SK-N-SH treated with all-trans-retinoic acid at 6 μM for 48 hours (cell line): ENCODE results near the gene CDK18.
"Not testable (repeated sequence)": the region's sequence is repeated elsewhere in the genome, so short reads cannot be mapped to it uniquely, and the experiment has no call there.

Experiments
- ATAC-seq: fragments of 200-7000 bp; cut with Tn5 transposase; 3 replicates; pipeline ENCODE4 v1.9.1; 2020; ENCODE audit warnings: mild to moderate bottlenecking, moderate library complexity
- ARNTL ChIP-seq: fragments of 450-650 bp; formaldehyde crosslinking; IDR thresholded peaks from 2 replicates; pipeline ENCODE4 v1.5.0; 2020; ENCODE audit warnings: low read depth, mild to moderate bottlenecking, moderate library complexity, borderline replicate concordance
- CREB5 ChIP-seq: fragments of 250-450 bp; sonication (Bioruptor Pico); IDR thresholded peaks from 2 replicates; pipeline ENCODE4 v1.5.1; 2020; ENCODE audit warnings: low read depth, mild to moderate bottlenecking, moderate library complexity
- CSDC2 ChIP-seq: fragments of 250-450 bp; sonication (Bioruptor Pico); IDR thresholded peaks from 2 replicates; pipeline ENCODE4 v1.5.0; 2020; ENCODE audit warnings: mild to moderate bottlenecking, moderate library complexity
- ESRRG ChIP-seq: fragments of 250-450 bp; sonication (Bioruptor Pico); IDR thresholded peaks from 2 replicates; pipeline ENCODE4 v1.6.1; 2021; ENCODE audit warnings: mild to moderate bottlenecking
- GLIS3 ChIP-seq: fragments of 250-450 bp; sonication (Bioruptor Pico); IDR thresholded peaks from 2 replicates; pipeline ENCODE4 v1.5.0; 2020; ENCODE audit warnings: mild to moderate bottlenecking, moderate library complexity
- ISL1 ChIP-seq: fragments of 250-450 bp; sonication (Bioruptor Pico); IDR thresholded peaks from 2 replicates; pipeline ENCODE4 v2.1.2; 2022; ENCODE audit warnings: mild to moderate bottlenecking, moderate library complexity
- OSR1 ChIP-seq: fragments of 250-450 bp; sonication (Bioruptor Pico); IDR thresholded peaks from 2 replicates; pipeline ENCODE4 v1.8.0; 2022; ENCODE audit warnings: moderate library complexity, mild to moderate bottlenecking, inconsistent platforms
- PPARA ChIP-seq: fragments of 250-450 bp; sonication (Bioruptor Pico); IDR thresholded peaks from 2 replicates; pipeline ENCODE4 v1.5.0; 2020; ENCODE audit warnings: mild to moderate bottlenecking, borderline replicate concordance
- RARB ChIP-seq: fragments of 250-450 bp; sonication (Bioruptor Pico); IDR thresholded peaks from 2 replicates; pipeline ENCODE4 v1.8.0; 2021; ENCODE audit warnings: mild to moderate bottlenecking, moderate library complexity
- SNAI2 ChIP-seq: fragments of 250-450 bp; sonication (Bioruptor Pico); IDR thresholded peaks from 2 replicates; pipeline ENCODE4 v1.5.0; 2020; ENCODE audit warnings: mild to moderate bottlenecking, moderate library complexity
- TCF4 ChIP-seq: fragments of 250-450 bp; sonication (Bioruptor Pico); IDR thresholded peaks from 2 replicates; pipeline ENCODE4 v1.8.0; 2021; ENCODE audit warnings: mild to moderate bottlenecking, moderate library complexity, borderline replicate concordance
- TOX ChIP-seq: fragments of 250-450 bp; sonication (Bioruptor Pico); IDR thresholded peaks from 2 replicates; pipeline ENCODE4 v1.8.0; 2021; ENCODE audit warnings: mild to moderate bottlenecking, moderate library complexity, borderline replicate concordance
- TSHZ2 ChIP-seq: fragments of 250-450 bp; sonication (Bioruptor Pico); IDR thresholded peaks from 2 replicates; pipeline ENCODE4 v1.5.0; 2020; ENCODE audit warnings: mild to moderate bottlenecking, moderate library complexity
- ZC3H10 ChIP-seq: fragments of 250-450 bp; sonication (Bioruptor Pico); IDR thresholded peaks from 2 replicates; pipeline ENCODE4 v1.5.1; 2021; ENCODE audit warnings: mild to moderate bottlenecking, moderate library complexity
- ZFP3 ChIP-seq: fragments of 250-450 bp; sonication (Bioruptor Pico); IDR thresholded peaks from 2 replicates; pipeline ENCODE4 v1.5.0; 2020; ENCODE audit warnings: mild to moderate bottlenecking, moderate library complexity
- ZFP30 ChIP-seq: fragments of 450-650 bp; formaldehyde crosslinking; IDR thresholded peaks from 2 replicates; pipeline ENCODE4 v1.5.0; 2022; ENCODE audit warnings: mild to moderate bottlenecking, moderate library complexity
- ZNF565 ChIP-seq: fragments of 450-650 bp; formaldehyde crosslinking; conservative IDR thresholded peaks from 2 replicates; pipeline ENCODE4 v1.5.0; 2020; ENCODE audit warnings: low read depth, mild to moderate bottlenecking, moderate library complexity
- ZNF70 ChIP-seq: fragments of 450-650 bp; formaldehyde crosslinking; IDR thresholded peaks from 2 replicates; pipeline ENCODE4 v1.5.0; 2020; ENCODE audit warnings: mild to moderate bottlenecking, moderate library complexity
- ZNF8 ChIP-seq: fragments of 450-650 bp; formaldehyde crosslinking; IDR thresholded peaks from 2 replicates; pipeline ENCODE4 v1.5.0; 2020; ENCODE audit warnings: mild to moderate bottlenecking, moderate library complexity
- TF ChIP-seq, protein P1 (sequence below): fragments of 250-450 bp; sonication (Bioruptor Pico); IDR thresholded peaks from 2 replicates; pipeline ENCODE4 v1.5.1; 2021; ENCODE audit warnings: mild to moderate bottlenecking, moderate library complexity

The CDK18 gene

GRCh38 chr1:205477121-205477758 lies 27.2 kb upstream of the CDK18 start:
- TF ChIP-seq ISL1 (CRISPR knock-in tag) (no peak), SNAI2 (no peak), TSHZ2 (no peak), TOX (CRISPR knock-in tag) (no peak), ZC3H10 (CRISPR knock-in tag) (no peak), ZFP30 (CRISPR knock-in tag) (no peak), ARNTL (CRISPR knock-in tag) (no peak)
- peak; percentile 19 for ATAC-seq

- peak; percentile 87 for ATAC-seq
Measured at GRCh38 chr1:205477759-205478247, 26.7 kb upstream of the CDK18 start.

DNA sequence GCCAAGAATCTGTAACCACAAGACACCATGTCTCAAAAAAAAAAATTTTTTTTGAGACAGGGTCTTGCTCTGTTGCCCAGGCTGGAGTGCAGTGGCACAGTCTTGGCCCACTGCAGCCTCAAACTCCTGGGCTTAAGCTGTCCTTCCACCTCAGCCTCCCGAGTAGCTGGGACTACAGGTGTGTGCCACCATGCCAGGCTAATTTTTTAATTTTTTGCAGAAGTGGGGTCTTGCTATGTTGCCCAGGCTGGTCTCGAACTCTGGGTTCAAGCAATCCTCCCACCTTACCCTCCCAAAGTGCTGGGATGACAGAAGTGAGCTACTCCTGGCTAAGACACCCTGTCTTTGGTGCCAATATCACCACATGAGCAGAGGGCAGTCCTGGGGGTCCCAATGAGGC lies 25.5 kb upstream of the CDK18 start:
- not testable (repeated sequence) for ATAC-seq

More at GRCh38 chr1:205477759-205478247, 26.7 kb upstream of the CDK18 start:
- 0 out of 2 replicates have a peak, but pooled peaks have one; percentile 23 for TF ChIP-seq CREB5 (CRISPR knock-in tag)
- TF ChIP-seq, protein P1, sequence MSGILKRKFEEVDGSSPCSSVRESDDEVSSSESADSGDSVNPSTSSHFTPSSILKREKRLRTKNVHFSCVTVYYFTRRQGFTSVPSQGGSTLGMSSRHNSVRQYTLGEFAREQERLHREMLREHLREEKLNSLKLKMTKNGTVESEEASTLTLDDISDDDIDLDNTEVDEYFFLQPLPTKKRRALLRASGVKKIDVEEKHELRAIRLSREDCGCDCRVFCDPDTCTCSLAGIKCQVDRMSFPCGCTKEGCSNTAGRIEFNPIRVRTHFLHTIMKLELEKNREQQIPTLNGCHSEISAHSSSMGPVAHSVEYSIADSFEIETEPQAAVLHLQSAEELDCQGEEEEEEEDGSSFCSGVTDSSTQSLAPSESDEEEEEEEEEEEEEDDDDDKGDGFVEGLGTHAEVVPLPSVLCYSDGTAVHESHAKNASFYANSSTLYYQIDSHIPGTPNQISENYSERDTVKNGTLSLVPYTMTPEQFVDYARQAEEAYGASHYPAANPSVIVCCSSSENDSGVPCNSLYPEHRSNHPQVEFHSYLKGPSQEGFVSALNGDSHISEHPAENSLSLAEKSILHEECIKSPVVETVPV (CRISPR knock-in tag) = no peak

DNA sequence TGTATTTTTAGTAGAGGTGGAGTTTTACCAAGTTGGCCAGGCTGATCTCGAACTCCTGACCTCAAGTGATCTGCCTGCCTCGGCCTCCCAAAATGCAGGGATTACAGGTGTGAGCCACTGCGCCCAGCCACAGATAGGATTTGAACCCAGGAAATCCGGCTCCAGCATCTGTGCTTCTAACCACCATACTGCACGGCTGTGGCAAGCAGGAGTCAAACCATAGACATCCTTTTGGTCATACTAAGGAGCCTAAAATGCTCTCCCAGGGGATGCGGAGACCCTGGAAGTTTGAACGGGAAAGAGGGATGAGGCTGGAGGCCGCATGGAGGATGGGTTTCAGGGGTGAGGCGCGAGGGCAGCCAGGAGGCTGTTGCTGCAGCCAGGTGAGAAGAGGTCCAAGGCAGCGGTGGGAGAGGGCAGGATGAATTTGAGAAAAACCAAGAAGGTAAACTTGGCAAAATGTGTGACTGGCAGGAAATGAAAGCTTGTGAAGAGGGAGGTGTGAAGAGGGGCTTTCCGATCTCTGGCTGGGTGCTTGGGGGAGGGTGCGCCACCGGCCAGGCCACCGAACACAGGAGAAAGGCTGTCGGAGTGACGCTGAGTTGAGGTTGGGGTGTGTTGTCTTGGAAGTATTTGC lies 24.0 kb upstream of the CDK18 start:
- no peak for ATAC-seq
- TF ChIP-seq CSDC2 (CRISPR knock-in tag) = no peak
- no peak for TF ChIP-seq TSHZ2
- no peak for TF ChIP-seq ESRRG
- TF ChIP-seq PPARA (CRISPR knock-in tag) = no peak
- TF ChIP-seq SNAI2 = no peak
- no peak for TF ChIP-seq CREB5 (CRISPR knock-in tag)
- TF ChIP-seq RARB = no peak
- TF ChIP-seq, protein P1 (CRISPR knock-in tag) = no peak
- TF ChIP-seq OSR1 = no peak
- TF ChIP-seq TOX (CRISPR knock-in tag) = no peak
- no peak for TF ChIP-seq TCF4 (CRISPR knock-in tag)
- no peak for TF ChIP-seq ZNF565 (CRISPR knock-in tag)
- TF ChIP-seq ZFP3 (CRISPR knock-in tag) = no peak
- no peak for TF ChIP-seq ZFP30 (CRISPR knock-in tag)
- no peak for TF ChIP-seq ARNTL (CRISPR knock-in tag)
- no peak for TF ChIP-seq ZC3H10 (CRISPR knock-in tag)
- TF ChIP-seq GLIS3 (CRISPR knock-in tag) = no peak
- no peak for TF ChIP-seq ZNF8 (CRISPR knock-in tag)
- TF ChIP-seq ZNF70 = no peak
